NCI-H1092 treated with DMSO at 0.1 percent for 48 hours (cell line): ENCODE measurements around the gene STH.
"Not testable (repeated sequence)": the region's sequence is repeated elsewhere in the genome, so short reads cannot be mapped to it uniquely, and the experiment has no call there.

Experiments
- DNase-seq: peaks from one replicate; lab custom pipeline; 2025; lab: John Stamatoyannopoulos, UW

The STH gene

GRCh38 chr17:46006082-46006481, 7.0 kb downstream of the STH start:
- not testable (repeated sequence) for DNase-seq

- DNase-seq = no peak
These were observed 8.5 kb downstream of the STH start for GRCh38 chr17:46007461-46007965.

- no peak for DNase-seq
These were observed 9.5 kb downstream of the STH start for GRCh38 chr17:46008591-46008990.

- no peak for DNase-seq
These were observed 10.9 kb downstream of the STH start for GRCh38 chr17:46009681-46010596.

GRCh38 chr17:46010597-46011186, 11.6 kb downstream of the STH start:
- DNase-seq = no peak

- DNase-seq = no peak
These were observed 12.9 kb downstream of the STH start for GRCh38 chr17:46011711-46012505.

DNA sequence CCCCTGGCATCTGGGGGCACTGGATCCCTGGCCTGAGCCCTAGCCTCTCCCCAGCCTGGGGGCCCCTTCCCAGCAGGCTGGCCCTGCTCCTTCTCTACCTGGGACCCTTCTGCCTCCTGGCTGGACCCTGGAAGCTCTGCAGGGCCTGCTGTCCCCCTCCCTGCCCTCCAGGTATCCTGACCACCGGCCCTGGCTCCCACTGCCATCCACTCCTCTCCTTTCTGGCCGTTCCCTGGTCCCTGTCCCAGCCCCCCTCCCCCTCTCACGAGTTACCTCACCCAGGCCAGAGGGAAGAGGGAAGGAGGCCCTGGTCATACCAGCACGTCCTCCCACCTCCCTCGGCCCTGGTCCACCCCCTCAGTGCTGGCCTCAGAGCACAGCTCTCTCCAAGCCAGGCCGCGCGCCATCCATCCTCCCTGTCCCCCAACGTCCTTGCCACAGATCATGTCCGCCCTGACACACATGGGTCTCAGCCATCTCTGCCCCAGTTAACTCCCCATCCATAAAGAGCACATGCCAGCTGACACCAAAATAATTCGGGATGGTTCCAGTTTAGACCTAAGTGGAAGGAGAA, 13.5 kb downstream of the STH start:
- DNase-seq = no peak

DNA sequence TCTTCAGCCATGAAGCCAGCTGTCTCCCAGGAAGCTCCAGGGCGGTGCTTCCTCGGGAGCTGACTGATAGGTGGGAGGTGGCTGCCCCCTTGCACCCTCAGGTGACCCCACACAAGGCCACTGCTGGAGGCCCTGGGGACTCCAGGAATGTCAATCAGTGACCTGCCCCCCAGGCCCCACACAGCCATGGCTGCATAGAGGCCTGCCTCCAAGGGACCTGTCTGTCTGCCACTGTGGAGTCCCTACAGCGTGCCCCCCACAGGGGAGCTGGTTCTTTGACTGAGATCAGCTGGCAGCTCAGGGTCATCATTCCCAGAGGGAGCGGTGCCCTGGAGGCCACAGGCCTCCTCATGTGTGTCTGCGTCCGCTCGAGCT, 14.1 kb downstream of the STH start:
- DNase-seq = no peak

- DNase-seq = no peak
These were observed 14.6 kb downstream of the STH start for GRCh38 chr17:46013502-46014165.

GRCh38 chr17:46019408-46019925, 20.4 kb downstream of the STH start:
- DNase-seq = not testable (repeated sequence)

GRCh38 chr17:46020023-46020761, 21.1 kb downstream of the STH start:
- no peak for DNase-seq

DNA sequence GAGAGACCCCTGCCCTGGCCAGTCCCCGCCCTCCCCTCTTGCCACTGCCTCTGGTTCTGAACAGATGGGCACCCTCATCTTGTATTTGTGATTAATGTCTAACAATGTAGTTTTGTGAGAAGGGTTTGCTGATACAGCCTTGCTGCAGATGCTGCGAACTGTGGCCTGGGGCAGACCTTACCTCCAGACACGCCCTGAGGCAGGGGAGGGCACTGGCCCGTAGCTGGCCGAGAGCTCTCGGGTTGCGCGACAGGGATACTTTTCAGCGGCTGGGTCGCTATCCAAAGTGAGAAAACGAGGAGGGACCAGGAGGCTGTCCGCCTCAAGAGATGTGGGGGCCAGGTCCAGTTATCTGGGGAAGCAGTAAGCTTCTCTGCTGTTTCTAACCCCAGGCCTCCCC, 21.9 kb downstream of the STH start:
- DNase-seq = no peak

GRCh38 chr17:46023366-46023765, 24.3 kb downstream of the STH start:
- DNase-seq = not testable (repeated sequence)

DNA sequence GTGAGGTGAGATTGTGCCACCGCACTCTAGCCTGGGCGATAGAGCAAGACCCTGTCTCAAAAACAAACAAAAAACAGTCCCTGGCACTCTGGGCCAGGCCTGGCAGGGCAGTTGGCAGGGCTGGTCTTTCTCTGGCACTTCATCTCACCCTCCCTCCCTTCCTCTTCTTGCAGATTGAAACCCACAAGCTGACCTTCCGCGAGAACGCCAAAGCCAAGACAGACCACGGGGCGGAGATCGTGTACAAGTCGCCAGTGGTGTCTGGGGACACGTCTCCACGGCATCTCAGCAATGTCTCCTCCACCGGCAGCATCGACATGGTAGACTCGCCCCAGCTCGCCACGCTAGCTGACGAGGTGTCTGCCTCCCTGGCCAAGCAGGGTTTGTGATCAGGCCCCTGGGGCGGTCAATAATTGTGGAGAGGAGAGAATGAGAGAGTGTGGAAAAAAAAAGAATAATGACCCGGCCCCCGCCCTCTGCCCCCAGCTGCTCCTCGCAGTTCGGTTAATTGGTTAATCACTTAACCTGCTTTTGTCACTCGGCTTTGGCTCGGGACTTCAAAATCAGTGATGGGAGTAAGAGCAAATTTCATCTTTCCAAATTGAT, 24.8 kb downstream of the STH start:
- DNase-seq = no peak

DNA sequence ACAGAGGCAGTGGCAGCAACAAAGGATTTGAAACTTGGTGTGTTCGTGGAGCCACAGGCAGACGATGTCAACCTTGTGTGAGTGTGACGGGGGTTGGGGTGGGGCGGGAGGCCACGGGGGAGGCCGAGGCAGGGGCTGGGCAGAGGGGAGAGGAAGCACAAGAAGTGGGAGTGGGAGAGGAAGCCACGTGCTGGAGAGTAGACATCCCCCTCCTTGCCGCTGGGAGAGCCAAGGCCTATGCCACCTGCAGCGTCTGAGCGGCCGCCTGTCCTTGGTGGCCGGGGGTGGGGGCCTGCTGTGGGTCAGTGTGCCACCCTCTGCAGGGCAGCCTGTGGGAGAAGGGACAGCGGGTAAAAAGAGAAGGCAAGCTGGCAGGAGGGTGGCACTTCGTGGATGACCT, 25.5 kb downstream of the STH start:
- DNase-seq = no peak

GRCh38 chr17:46025060-46025459, 26.0 kb downstream of the STH start:
- DNase-seq = no peak

- DNase-seq = no peak
These were observed 26.6 kb downstream of the STH start for GRCh38 chr17:46025510-46026165.

- DNase-seq = no peak
These were observed 27.4 kb downstream of the STH start for GRCh38 chr17:46026166-46027047.
